ENCODE results near the gene YPEL2. TPM values are rescaled to one million over a fixed set of nuclear protein-coding genes. Genes with fewer than 3 reads are reported as not detected.
A peak's percentile ranks its signal among the peaks of the same experiment; 100 is the strongest.

The YPEL2 gene
- total and polyA plus RNA-seq, 2 donors (not counting 1 experiment from before 2014, with no cell fraction given) = 20.7 to 51.8 TPM

DNA sequence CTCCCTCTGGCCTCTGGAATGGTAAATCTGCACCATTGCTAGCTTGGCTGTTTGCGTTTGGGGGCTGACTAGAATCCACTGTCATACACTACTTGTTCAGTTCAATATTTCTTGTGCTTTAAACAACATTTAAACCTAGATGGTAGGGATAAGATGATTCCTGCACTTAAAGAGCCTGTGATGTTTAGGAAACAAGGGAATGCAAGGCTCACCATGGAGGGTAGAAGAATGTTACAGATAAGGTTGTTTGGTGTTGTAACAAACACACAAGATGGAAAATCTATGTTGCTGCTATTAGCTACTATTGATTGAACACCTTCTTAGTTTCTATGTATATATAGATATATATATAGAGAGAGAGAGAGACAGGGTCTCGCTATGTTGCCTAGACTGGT, 31.4 kb downstream of the YPEL2 start:
- ChIA-PET CTCF (interaction anchor here (0.7 to 2.6 kb wide), 14 partner anchors 8 to 79 kb away, joined by 3 to 26 read pairs (median 4); no protein-coding TSS in a partner anchor), POLR2A (interaction anchor here (0.7 to 2.5 kb wide), 11 partner anchors 8 to 725 kb away, joined by 3 to 27 read pairs (median 5); no protein-coding TSS in a partner anchor)
- peaks cover 80% of the 10 kb centered on the region for H3K4me1 Mint-ChIP-seq
- TF ChIP-seq EZH2 (IDR thresholded peaks at IDR 0.05; ENCODE audit: borderline replicate concordance, insufficient read depth, low read depth, low read length, poor library complexity, severe bottlenecking) = no peak
- TF ChIP-seq, protein P1, sequence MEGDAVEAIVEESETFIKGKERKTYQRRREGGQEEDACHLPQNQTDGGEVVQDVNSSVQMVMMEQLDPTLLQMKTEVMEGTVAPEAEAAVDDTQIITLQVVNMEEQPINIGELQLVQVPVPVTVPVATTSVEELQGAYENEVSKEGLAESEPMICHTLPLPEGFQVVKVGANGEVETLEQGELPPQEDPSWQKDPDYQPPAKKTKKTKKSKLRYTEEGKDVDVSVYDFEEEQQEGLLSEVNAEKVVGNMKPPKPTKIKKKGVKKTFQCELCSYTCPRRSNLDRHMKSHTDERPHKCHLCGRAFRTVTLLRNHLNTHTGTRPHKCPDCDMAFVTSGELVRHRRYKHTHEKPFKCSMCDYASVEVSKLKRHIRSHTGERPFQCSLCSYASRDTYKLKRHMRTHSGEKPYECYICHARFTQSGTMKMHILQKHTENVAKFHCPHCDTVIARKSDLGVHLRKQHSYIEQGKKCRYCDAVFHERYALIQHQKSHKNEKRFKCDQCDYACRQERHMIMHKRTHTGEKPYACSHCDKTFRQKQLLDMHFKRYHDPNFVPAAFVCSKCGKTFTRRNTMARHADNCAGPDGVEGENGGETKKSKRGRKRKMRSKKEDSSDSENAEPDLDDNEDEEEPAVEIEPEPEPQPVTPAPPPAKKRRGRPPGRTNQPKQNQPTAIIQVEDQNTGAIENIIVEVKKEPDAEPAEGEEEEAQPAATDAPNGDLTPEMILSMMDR (IDR thresholded peaks at IDR 0.05) = no peak
- Histone ChIP-seq H3K9me3 (ENCODE audit: control extremely low read depth in 1 of 3, control insufficient read depth in 2 of 3, insufficient read depth in 1 of 3, low read length in 2 of 3) (no peaks in the 10 kb centered on the region), H3K4me2 (replicated peaks; ENCODE audit: low read depth, low read length, poor library complexity, severe bottlenecking) (peak overlapping the region; percentile 85), H3K27me3 (replicated peaks in 1 of 4; ENCODE audit: control extremely low read depth in 1 of 4, control insufficient read depth in 3 of 4, insufficient read depth in 4 of 4, low read length in 3 of 4) (no peaks in the 10 kb centered on the region), H4K20me1 (ENCODE audit: control insufficient read depth, insufficient read depth, low read length, poor library complexity, severe bottlenecking) (no peaks in the 10 kb centered on the region), H3K36me3 (replicated peaks in 1 of 2; ENCODE audit: control extremely low read depth in 1 of 2, control insufficient read depth in 1 of 2, extremely low read depth in 1 of 2, insufficient read depth in 2 of 2, low read length in 1 of 2) (peaks cover 0 to 4% of the 10 kb centered on the region in 2 experiments), H3K9ac (ENCODE audit: low read length) (peak overlapping the region; percentile 65), H3K27ac (ENCODE audit: low read length in 2 of 2) (peak overlapping the region; percentile 69 to 73), H3K4me3 (ENCODE audit: control extremely low read depth in 1 of 5, extremely low read depth in 1 of 5, insufficient read depth in 1 of 5, low read depth in 2 of 5, low read length in 4 of 5) (peak overlapping the region; percentile 18 to 59 (median 24)), H2AFZ (ENCODE audit: insufficient read depth, low read depth, low read length, poor library complexity, severe bottlenecking) (peak overlapping the region; percentile 45), H3K79me2 (ENCODE audit: control insufficient read depth, insufficient read depth, low read length) (peaks cover 95% of the 10 kb centered on the region), H3K4me1 (ENCODE audit: control insufficient read depth in 2 of 2, insufficient read depth in 2 of 2, low read length in 2 of 2) (peaks cover 80 to 88% of the 10 kb centered on the region in 2 donors)
- peak overlapping the region; percentile 91 for H3K4me3 Mint-ChIP-seq
- H3K27ac Mint-ChIP-seq = peak overlapping the region; percentile 67
- ATAC-seq (ENCODE audit: low read depth) (peak; percentile 12), DNase-seq (no peak)
- H3K27me3 Mint-ChIP-seq = no peaks in the 10 kb centered on the region
- no CpG with 5 or more reads among the region's 2 CpGs for WGBS (ENCODE audit: insufficient coverage)
- H3K9me3 Mint-ChIP-seq (ENCODE audit: insufficient read depth) = no peaks in the 10 kb centered on the region
- intact Hi-C loops (cut with micrococcal nuclease) = loop anchor here (1.0 to 2.0 kb wide), 4 partner anchors 10 to 78 kb away; partner anchors contain the start of gene YPEL2

DNA sequence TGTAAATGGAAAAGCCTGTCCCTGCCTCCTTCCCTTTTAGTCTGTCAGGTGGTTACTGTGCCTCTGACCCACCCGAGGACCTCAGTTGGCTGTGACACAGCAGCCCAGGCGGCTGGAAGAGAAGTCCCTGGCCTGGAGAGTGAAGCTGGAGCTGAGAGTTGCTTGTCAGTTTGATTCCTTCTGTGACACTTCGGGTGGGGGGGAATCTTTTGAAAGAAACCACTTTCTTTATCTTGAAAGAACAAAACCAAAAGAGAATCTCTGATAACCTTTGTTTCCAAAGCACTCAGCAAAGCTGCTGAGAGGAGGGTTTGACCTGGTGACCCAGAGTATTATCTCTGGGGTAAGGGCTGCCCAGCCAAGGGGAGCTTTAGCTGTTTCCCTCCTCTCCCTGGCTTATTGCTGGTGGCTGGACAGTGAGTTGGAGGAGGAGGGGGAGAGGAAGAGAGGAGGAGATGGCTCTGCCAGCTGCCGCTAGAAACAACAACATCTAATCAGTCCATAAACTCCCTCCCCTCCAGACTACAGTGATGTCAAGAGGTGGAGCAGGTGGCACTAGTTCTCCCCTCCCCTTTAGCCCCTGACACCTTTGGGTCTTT, 34.0 kb downstream of the YPEL2 start:
- Histone ChIP-seq H3K79me2 (ENCODE audit: control insufficient read depth, insufficient read depth, low read length) (peaks cover 98% of the 10 kb centered on the region), H2AFZ (ENCODE audit: insufficient read depth, low read depth, low read length, poor library complexity, severe bottlenecking) (peak overlapping the region; percentile 34), H3K27me3 (replicated peaks in 1 of 4; ENCODE audit: control extremely low read depth in 1 of 4, control insufficient read depth in 3 of 4, insufficient read depth in 4 of 4, low read length in 3 of 4) (no peaks in the 10 kb centered on the region), H3K9ac (ENCODE audit: low read length) (peak overlapping the region; percentile 38), H3K4me3 (ENCODE audit: control extremely low read depth in 1 of 5, extremely low read depth in 1 of 5, insufficient read depth in 1 of 5, low read depth in 2 of 5, low read length in 4 of 5) (peak overlapping the region in 1 of 5 experiments; percentile 18), H3K27ac (ENCODE audit: low read length in 2 of 2) (peak overlapping the region; percentile 58 to 73), H3K36me3 (replicated peaks in 1 of 2; ENCODE audit: control extremely low read depth in 1 of 2, control insufficient read depth in 1 of 2, extremely low read depth in 1 of 2, insufficient read depth in 2 of 2, low read length in 1 of 2) (peaks cover 0 to under 1% of the 10 kb centered on the region in 2 experiments), H3K4me1 (ENCODE audit: control insufficient read depth in 2 of 2, insufficient read depth in 2 of 2, low read length in 2 of 2) (peaks cover 75 to 97% of the 10 kb centered on the region in 2 donors), H3K4me2 (replicated peaks; ENCODE audit: low read depth, low read length, poor library complexity, severe bottlenecking) (peak overlapping the region; percentile 62), H3K9me3 (ENCODE audit: control extremely low read depth in 1 of 3, control insufficient read depth in 2 of 3, insufficient read depth in 1 of 3, low read length in 2 of 3) (no peaks in the 10 kb centered on the region), H4K20me1 (ENCODE audit: control insufficient read depth, insufficient read depth, low read length, poor library complexity, severe bottlenecking) (no peaks in the 10 kb centered on the region)
- DNase-seq (peak; percentile 32), ATAC-seq (ENCODE audit: low read depth) (peak; percentile 26)
- intact Hi-C loops (cut with micrococcal nuclease) = no loop called here
- WGBS (ENCODE audit: insufficient coverage) = no CpG with 5 or more reads among the region's 4 CpGs
- Mint-ChIP-seq H3K27ac (peak overlapping the region; percentile 91), H3K9me3 (ENCODE audit: insufficient read depth) (no peaks in the 10 kb centered on the region), H3K4me1 (peaks cover 81% of the 10 kb centered on the region), H3K27me3 (no peaks in the 10 kb centered on the region), H3K4me3 (peak overlapping the region; percentile 54)
- ChIA-PET CTCF (interaction anchor here (0.8 to 2.7 kb wide), 8 partner anchors 10 to 74 kb away, joined by 3 to 18 read pairs (median 4); no protein-coding TSS in a partner anchor), POLR2A (interaction anchor here (1.4 to 1.6 kb wide), 3 partner anchors 8 to 34 kb away, joined by 3 to 9 read pairs (median 6); partner anchors contain the start of gene YPEL2)
- TF ChIP-seq, protein P1 (IDR thresholded peaks at IDR 0.05) = no peak
- TF ChIP-seq EZH2 (IDR thresholded peaks at IDR 0.05; ENCODE audit: borderline replicate concordance, insufficient read depth, low read depth, low read length, poor library complexity, severe bottlenecking) = no peak

Data from B cell (primary cell).